Astrocyte (in vitro differentiated cells and primary cell): Measurements from ENCODE around the gene GPR153. TPM values are rescaled to one million over a fixed set of nuclear protein-coding genes. Genes with fewer than 3 reads are reported as not detected.

Experiments used
- DNase-seq: peaks from one replicate; pipeline ENCODE4 v3.0.0-alpha.2; 2010; ENCODE audit warnings: low read depth
- FAIRE-seq: peaks from 2 replicates; lab custom pipeline; 2011; peaks lifted over from hg19 to GRCh38; lab: Jason Lieb, UNC
- H2AFZ ChIP-seq: 2 replicates; pipeline ENCODE4 v1.6.0; 2012; ENCODE audit warnings: low read depth, low read length, inconsistent platforms
- H3K27ac ChIP-seq: 2 replicates; pipeline ENCODE4 v1.5.1; 2011; ENCODE audit warnings: low read depth, low read length, inconsistent platforms
- H3K27me3 ChIP-seq: 2 replicates; pipeline ENCODE4 v1.6.0; 2011; ENCODE audit warnings: low read length, inconsistent platforms; ENCODE audit not compliant: insufficient read depth
- H3K36me3 ChIP-seq: 2 replicates; pipeline ENCODE4 v1.5.1; 2011; ENCODE audit warnings: low read length, inconsistent platforms; ENCODE audit not compliant: insufficient read depth
- H3K4me1 ChIP-seq: 2 replicates; pipeline ENCODE4 v1.5.1; 2011; ENCODE audit warnings: low read length, inconsistent platforms; ENCODE audit not compliant: insufficient read depth
- H3K4me2 ChIP-seq: 2 replicates; pipeline ENCODE4 v1.6.0; 2012; ENCODE audit warnings: low read length, inconsistent platforms
- H3K4me3 ChIP-seq: 2 replicates; pipeline ENCODE4 v1.5.1; 2011; ENCODE audit warnings: low read depth, mild to moderate bottlenecking, low read length, inconsistent platforms; ENCODE audit not compliant: insufficient read depth
- H3K79me2 ChIP-seq: 2 replicates; pipeline ENCODE4 v1.6.0; 2012; ENCODE audit warnings: mild to moderate bottlenecking, low read length, inconsistent platforms; ENCODE audit not compliant: insufficient read depth
- H3K9ac ChIP-seq: 2 replicates; pipeline ENCODE4 v1.6.0; 2012; ENCODE audit warnings: mild to moderate bottlenecking, low read length, inconsistent platforms
- H3K9me3 ChIP-seq: 2 replicates; pipeline ENCODE4 v1.5.1; 2012; ENCODE audit warnings: low read depth, mild to moderate bottlenecking, low read length, inconsistent platforms; ENCODE audit not compliant: insufficient read depth
- H4K20me1 ChIP-seq: 2 replicates; pipeline ENCODE4 v1.6.0; 2012; ENCODE audit warnings: low read length, inconsistent platforms; ENCODE audit not compliant: insufficient read depth
- H3K27ac Mint-ChIP-seq: one replicate; pipeline ENCODE4 v1.8.0; 2021; ENCODE audit warnings: mild to moderate bottlenecking, mixed read lengths; ENCODE audit not compliant: unreplicated experiment
- H3K27me3 Mint-ChIP-seq: one replicate; pipeline ENCODE4 v1.8.0; 2021; ENCODE audit warnings: low read depth, mixed read lengths; ENCODE audit not compliant: unreplicated experiment
- H3K36me3 Mint-ChIP-seq: one replicate; pipeline ENCODE4 v1.8.0; 2021; ENCODE audit warnings: low read depth, mixed read lengths; ENCODE audit not compliant: unreplicated experiment
- H3K4me1 Mint-ChIP-seq: one replicate; pipeline ENCODE4 v1.8.0; 2021; ENCODE audit warnings: low read depth, mixed read lengths; ENCODE audit not compliant: unreplicated experiment
- H3K4me3 Mint-ChIP-seq: one replicate; pipeline ENCODE4 v1.8.0; 2021; ENCODE audit warnings: mild to moderate bottlenecking, moderate library complexity, mixed read lengths; ENCODE audit not compliant: unreplicated experiment
- H3K9me3 Mint-ChIP-seq: one replicate; pipeline ENCODE4 v1.8.0; 2021; ENCODE audit warnings: mild to moderate bottlenecking, mixed read lengths; ENCODE audit not compliant: unreplicated experiment
- EZH2 ChIP-seq: IDR thresholded peaks from 2 replicates; pipeline ENCODE4 v1.6.1; 2012; ENCODE audit warnings: mild to moderate bottlenecking, low read length, inconsistent platforms; ENCODE audit not compliant: insufficient read depth
- total RNA-seq: library from RNA; stranded (reverse); gene quantifications from 2 replicates; pipeline ENCODE4 v1.2.1, GENCODE V29; 2021
- TF ChIP-seq, protein P1 (sequence below): IDR thresholded peaks from 2 replicates; pipeline ENCODE4 v1.5.1; 2011; ENCODE audit warnings: low read depth, mild to moderate bottlenecking, inconsistent platforms, low read length, moderate library complexity; ENCODE audit not compliant: insufficient read depth

Gene GPR153
- total RNA-seq, 1 donor from 2014 or later: 3.0 TPM

DNA sequence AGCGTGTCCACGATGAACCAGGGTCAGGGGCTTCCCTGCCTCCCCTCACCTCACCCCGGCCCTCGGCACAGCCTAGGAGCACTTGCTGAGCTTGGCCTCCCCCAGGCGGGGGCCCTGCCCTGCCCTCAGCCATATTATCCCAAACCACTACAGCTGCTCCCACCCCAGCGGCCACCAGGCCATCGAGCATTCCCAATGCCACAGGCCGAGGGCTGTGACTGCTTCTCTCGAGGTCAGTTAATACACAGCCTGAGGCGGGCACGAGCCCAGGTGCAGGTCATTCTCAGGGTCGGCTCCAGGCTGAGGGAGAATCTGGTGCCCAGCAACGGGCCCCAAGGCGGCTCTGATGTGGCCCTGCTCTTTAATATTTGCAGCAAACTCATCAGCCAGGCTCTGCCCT is 8.4 kb upstream of the GPR153 start:
- H3K27me3 ChIP-seq: no peaks in the 10 kb centered on the region
- H4K20me1 ChIP-seq: peaks cover 28% of the 10 kb centered on the region
- DNase-seq (no peak), FAIRE-seq (no peak)
- H2AFZ ChIP-seq: no peak overlapping the region
- peaks cover 37% of the 10 kb centered on the region for H3K4me1 ChIP-seq
- H3K9ac ChIP-seq: no peak overlapping the region
- TF ChIP-seq EZH2: no peak
- TF ChIP-seq, protein P1, sequence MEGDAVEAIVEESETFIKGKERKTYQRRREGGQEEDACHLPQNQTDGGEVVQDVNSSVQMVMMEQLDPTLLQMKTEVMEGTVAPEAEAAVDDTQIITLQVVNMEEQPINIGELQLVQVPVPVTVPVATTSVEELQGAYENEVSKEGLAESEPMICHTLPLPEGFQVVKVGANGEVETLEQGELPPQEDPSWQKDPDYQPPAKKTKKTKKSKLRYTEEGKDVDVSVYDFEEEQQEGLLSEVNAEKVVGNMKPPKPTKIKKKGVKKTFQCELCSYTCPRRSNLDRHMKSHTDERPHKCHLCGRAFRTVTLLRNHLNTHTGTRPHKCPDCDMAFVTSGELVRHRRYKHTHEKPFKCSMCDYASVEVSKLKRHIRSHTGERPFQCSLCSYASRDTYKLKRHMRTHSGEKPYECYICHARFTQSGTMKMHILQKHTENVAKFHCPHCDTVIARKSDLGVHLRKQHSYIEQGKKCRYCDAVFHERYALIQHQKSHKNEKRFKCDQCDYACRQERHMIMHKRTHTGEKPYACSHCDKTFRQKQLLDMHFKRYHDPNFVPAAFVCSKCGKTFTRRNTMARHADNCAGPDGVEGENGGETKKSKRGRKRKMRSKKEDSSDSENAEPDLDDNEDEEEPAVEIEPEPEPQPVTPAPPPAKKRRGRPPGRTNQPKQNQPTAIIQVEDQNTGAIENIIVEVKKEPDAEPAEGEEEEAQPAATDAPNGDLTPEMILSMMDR: no peak
- Mint-ChIP-seq H3K36me3 (no peaks in the 10 kb centered on the region), H3K4me3 (no peak overlapping the region), H3K9me3 (no peaks in the 10 kb centered on the region), H3K27me3 (no peaks in the 10 kb centered on the region), H3K27ac (no peak overlapping the region), H3K4me1 (peaks cover 34% of the 10 kb centered on the region)
- no peak overlapping the region for H3K4me3 ChIP-seq
- no peak overlapping the region for H3K27ac ChIP-seq
- H3K79me2 ChIP-seq: no peaks in the 10 kb centered on the region
- no peaks in the 10 kb centered on the region for H3K9me3 ChIP-seq
- no peaks in the 10 kb centered on the region for H3K36me3 ChIP-seq
- no peak overlapping the region for H3K4me2 ChIP-seq

DNA sequence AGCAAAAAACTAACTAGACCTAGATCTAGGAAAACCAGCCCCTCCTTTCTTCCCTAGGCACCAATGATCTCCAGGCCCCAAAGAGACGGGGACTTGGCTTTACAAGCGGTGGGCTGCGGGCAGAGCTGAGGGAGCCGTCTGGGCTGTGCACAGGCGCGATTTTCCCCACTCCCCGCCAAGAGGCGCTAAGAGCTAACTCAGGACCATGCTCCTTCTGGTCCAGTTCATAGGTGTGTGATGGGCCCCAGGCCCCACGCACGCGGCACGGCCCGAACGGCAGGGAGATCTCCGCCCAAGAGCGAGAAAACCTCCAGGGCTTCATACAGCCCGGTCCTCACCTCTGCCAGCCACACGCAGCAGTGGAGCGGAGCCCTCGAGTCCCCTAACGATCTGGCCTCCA is 7.5 kb upstream of the GPR153 start:
- no peak overlapping the region for H2AFZ ChIP-seq
- Mint-ChIP-seq H3K27me3 (no peaks in the 10 kb centered on the region), H3K27ac (no peak overlapping the region), H3K4me1 (peaks cover 32% of the 10 kb centered on the region), H3K4me3 (no peak overlapping the region), H3K36me3 (no peaks in the 10 kb centered on the region), H3K9me3 (no peaks in the 10 kb centered on the region)
- H3K4me1 ChIP-seq: peaks cover 32% of the 10 kb centered on the region
- H4K20me1 ChIP-seq: peaks cover 28% of the 10 kb centered on the region
- FAIRE-seq: no peak
- no peak overlapping the region for H3K4me3 ChIP-seq
- TF ChIP-seq EZH2: no peak
- TF ChIP-seq, protein P1: no peak
- H3K9ac ChIP-seq: no peak overlapping the region
- H3K9me3 ChIP-seq: no peaks in the 10 kb centered on the region
- H3K27me3 ChIP-seq: no peaks in the 10 kb centered on the region
- H3K36me3 ChIP-seq: no peaks in the 10 kb centered on the region
- no peaks in the 10 kb centered on the region for H3K79me2 ChIP-seq
- no peak for DNase-seq
- H3K4me2 ChIP-seq: no peak overlapping the region
- no peak overlapping the region for H3K27ac ChIP-seq

DNA sequence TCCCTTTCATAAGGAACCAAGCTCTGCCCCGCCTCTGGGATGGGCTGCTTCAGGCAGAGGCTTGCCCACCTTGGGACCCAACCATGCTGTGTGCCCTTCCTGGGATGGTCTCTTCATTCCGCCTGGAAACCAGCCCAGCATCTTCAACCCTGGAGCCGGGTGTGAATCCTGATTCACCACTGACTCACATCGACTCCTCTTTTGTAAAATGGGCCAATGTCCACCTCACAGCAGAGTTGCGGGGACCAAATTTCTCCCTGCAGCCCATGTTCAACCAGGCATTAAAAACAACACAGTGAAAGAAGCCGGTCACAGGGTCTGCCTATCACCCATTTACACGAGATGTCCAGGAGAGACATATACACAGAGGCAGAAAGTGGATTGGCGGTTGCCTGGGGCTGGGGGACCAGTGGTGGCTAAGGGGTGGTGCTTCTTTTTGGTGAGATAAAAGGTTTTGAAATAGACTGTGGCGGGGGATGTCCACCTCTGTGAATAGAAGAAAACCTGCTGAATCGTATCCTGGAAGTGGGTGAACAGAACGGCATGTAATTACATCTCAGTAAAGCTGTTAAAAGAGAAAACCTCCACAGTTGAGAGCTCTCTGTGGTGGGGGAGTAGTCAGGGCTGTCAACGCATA is 6.9 kb upstream of the GPR153 start:
- Mint-ChIP-seq H3K4me1 (peaks cover 26% of the 10 kb centered on the region), H3K9me3 (no peaks in the 10 kb centered on the region), H3K36me3 (no peaks in the 10 kb centered on the region), H3K27ac (no peak overlapping the region), H3K27me3 (no peaks in the 10 kb centered on the region), H3K4me3 (no peak overlapping the region)
- H2AFZ ChIP-seq: no peak overlapping the region
- TF ChIP-seq, protein P1: no peak
- TF ChIP-seq EZH2: no peak
- no peak overlapping the region for H3K4me3 ChIP-seq
- no peak overlapping the region for H3K27ac ChIP-seq
- peaks cover 30% of the 10 kb centered on the region for H3K4me1 ChIP-seq
- no peaks in the 10 kb centered on the region for H3K9me3 ChIP-seq
- peak overlapping the region; percentile 43 for H3K4me2 ChIP-seq
- no peak overlapping the region for H3K9ac ChIP-seq
- H3K79me2 ChIP-seq: no peaks in the 10 kb centered on the region
- peaks cover 24% of the 10 kb centered on the region for H4K20me1 ChIP-seq
- peak; percentile 47 for DNase-seq
- FAIRE-seq: no peak
- H3K36me3 ChIP-seq: no peaks in the 10 kb centered on the region
- no peaks in the 10 kb centered on the region for H3K27me3 ChIP-seq
